H1 (cell line): ENCODE measurements around the gene ACOX1. TPM values are rescaled to one million over a fixed set of nuclear protein-coding genes. Genes with fewer than 3 reads are reported as not detected.

ENCODE experiments used
- CTCF ChIA-PET: fragments of 300-600 bp; sonication (Branson Sonifier 250); formaldehyde crosslinking; loops from one replicate; lab custom pipeline; 2021; ENCODE audit not compliant: partially characterized antibody; lab: Charles Lee
- POLR2A ChIA-PET: fragments of 300-600 bp; sonication (Branson Sonifier 250); formaldehyde crosslinking; loops from one replicate; lab custom pipeline; 2021; ENCODE audit warnings: inconsistent platforms; ENCODE audit not compliant: partially characterized antibody; lab: Charles Lee
- DNase-seq, 2 experiments: peaks; one replicate each; pipeline versions ENCODE4 v3.0.0 to v3.0.0-alpha.2; 2010 to 2022; ENCODE audit warnings: low spot score in 2 of 2, low read depth in 1 of 2, mixed read lengths in 1 of 2
- FAIRE-seq: peaks from 2 replicates; lab custom pipeline; 2011; peaks lifted over from hg19 to GRCh38; lab: Jason Lieb, UNC
- H2AFZ ChIP-seq: 2 replicates; pipeline ENCODE4 v1.8.1; 2012; ENCODE audit warnings: low read length, inconsistent platforms
- H2AK5ac ChIP-seq: 2 replicates; pipeline ENCODE4 v1.6.1; 2013; ENCODE audit warnings: low read depth, low read length
- H2BK120ac ChIP-seq: replicated peaks from 2 replicates; pipeline ENCODE3; 2013; ENCODE audit warnings: low read depth, low read length, inconsistent platforms
- H2BK12ac ChIP-seq: 2 replicates; pipeline ENCODE4 v1.6.1; 2013; ENCODE audit warnings: low read depth, low read length
- H2BK15ac ChIP-seq: 2 replicates; pipeline ENCODE4 v1.6.1; 2013; ENCODE audit warnings: low read length
- H2BK20ac ChIP-seq: 2 replicates; pipeline ENCODE4 v1.6.1; 2013; ENCODE audit warnings: low read length
- H2BK5ac ChIP-seq: 2 replicates; pipeline ENCODE4 v1.6.1; 2013; ENCODE audit warnings: low read depth, low read length
- H3K14ac ChIP-seq: 2 replicates; pipeline ENCODE4 v1.6.1; 2013; ENCODE audit warnings: inconsistent platforms; ENCODE audit not compliant: insufficient read length
- H3K18ac ChIP-seq: 2 replicates; pipeline ENCODE4 v1.6.1; 2013; ENCODE audit warnings: low read length; ENCODE audit errors: extremely low read depth
- H3K23ac ChIP-seq: 2 replicates; pipeline ENCODE4 v1.6.1; 2013; ENCODE audit warnings: inconsistent platforms; ENCODE audit not compliant: insufficient read length
- H3K23me2 ChIP-seq: 2 replicates; pipeline ENCODE4 v1.6.1; 2013; ENCODE audit warnings: low read depth, low read length
- H3K27ac ChIP-seq: 2 replicates; pipeline ENCODE4 v1.6.1; 2011; ENCODE audit warnings: low read depth, low read length, inconsistent platforms
- H3K27me3 ChIP-seq, 4 experiments: replicated peaks in 1 of 4; 1 replicate in 1 of 4; 2 replicates in 3 of 4; pipeline versions ENCODE4 v1.6.1 to v1.8.1; 2011 to 2013; ENCODE audit warnings: low read length in 3 of 4, mild to moderate bottlenecking in 3 of 4, inconsistent platforms in 2 of 4, mixed read lengths in 2 of 4, moderate library complexity in 1 of 4; ENCODE audit not compliant: control insufficient read depth in 3 of 4, insufficient read depth in 3 of 4; ENCODE audit errors: extremely low read depth in 1 of 4
- H3K36me3 ChIP-seq, 4 experiments: 2 replicates each; pipeline versions ENCODE4 v1.6.1 to v1.8.1; 2011 to 2013; ENCODE audit warnings: mild to moderate bottlenecking in 4 of 4, low read length in 3 of 4, moderate library complexity in 2 of 4, control low read depth in 1 of 4, inconsistent platforms in 1 of 4; ENCODE audit not compliant: insufficient read depth in 4 of 4, control insufficient read depth in 2 of 4
- H3K4ac ChIP-seq: replicated peaks from 2 replicates; pipeline ENCODE3; 2013; ENCODE audit warnings: low read length, low read depth, mixed read lengths, inconsistent platforms; ENCODE audit not compliant: insufficient read length
- H3K4me1 ChIP-seq, 4 experiments: replicated peaks in 1 of 4; 1 replicate in 1 of 4; 2 replicates in 3 of 4; pipeline versions ENCODE4 v1.6.1 to v1.8.1; 2011 to 2013; ENCODE audit warnings: low read length in 3 of 4, inconsistent platforms in 2 of 4, mixed read lengths in 1 of 4; ENCODE audit not compliant: insufficient read depth in 4 of 4, control insufficient read depth in 3 of 4
- H3K4me2 ChIP-seq, 2 experiments: 2 replicates each; pipeline versions ENCODE4 v1.6.1 to v1.8.1; 2011 to 2013; ENCODE audit warnings: low read depth in 2 of 2, low read length in 2 of 2, control low read depth in 1 of 2, inconsistent platforms in 1 of 2, mild to moderate bottlenecking in 1 of 2; ENCODE audit not compliant: insufficient read depth in 1 of 2
- H3K4me3 ChIP-seq, 4 experiments: fragments of 200-600, 300-600 bp in 1 of 4; sonication (generic), shearing (Covaris generic), sonication (Bioruptor Twin) in 1 of 4; 2 replicates each; pipeline versions ENCODE4 v1.5.1 to v1.8.1; 2011 to 2016; ENCODE audit warnings: low read length in 4 of 4, low read depth in 3 of 4, control low read depth in 2 of 4, inconsistent platforms in 2 of 4, mild to moderate bottlenecking in 2 of 4, mixed read lengths in 1 of 4, moderate library complexity in 1 of 4; ENCODE audit not compliant: insufficient read depth in 2 of 4; ENCODE audit errors: extremely low read depth in 1 of 4
- H3K56ac ChIP-seq: replicated peaks from 2 replicates; pipeline ENCODE3; 2013; ENCODE audit warnings: low read depth, mild to moderate bottlenecking, mixed read lengths, low read length, inconsistent platforms; ENCODE audit not compliant: insufficient read length
- H3K79me1 ChIP-seq: 2 replicates; pipeline ENCODE4 v1.6.1; 2013; ENCODE audit warnings: low read depth, low read length, control low read depth
- H3K79me2 ChIP-seq, 2 experiments: 2 replicates each; pipeline versions ENCODE4 v1.6.1 to v1.8.1; 2012 to 2013; ENCODE audit warnings: low read length in 2 of 2, mild to moderate bottlenecking in 2 of 2, inconsistent platforms in 1 of 2; ENCODE audit not compliant: insufficient read depth in 2 of 2, control insufficient read depth in 1 of 2
- H3K9ac ChIP-seq, 4 experiments: replicated peaks in 1 of 4; 1 replicate in 1 of 4; 2 replicates in 3 of 4; pipeline versions ENCODE4 v1.6.1 to v1.8.1; 2011 to 2013; ENCODE audit warnings: low read depth in 3 of 4, low read length in 3 of 4, control low read depth in 2 of 4, mild to moderate bottlenecking in 2 of 4, moderate library complexity in 2 of 4, inconsistent platforms in 1 of 4; ENCODE audit errors: extremely low read depth in 1 of 4
- H3K9me3 ChIP-seq, 2 experiments: 2 replicates each; pipeline versions ENCODE4 v1.6.1 to v1.8.1; 2012 to 2013; ENCODE audit warnings: mild to moderate bottlenecking in 2 of 2, moderate library complexity in 2 of 2, control low read depth in 1 of 2, inconsistent platforms in 1 of 2, low read depth in 1 of 2, low read length in 1 of 2, mixed read lengths in 1 of 2; ENCODE audit not compliant: insufficient read depth in 2 of 2
- H4K20me1 ChIP-seq, 2 experiments: replicated peaks in 1 of 2; 2 replicates each; pipeline versions ENCODE3 to v1.8.1; 2011 to 2013; ENCODE audit warnings: inconsistent platforms in 2 of 2, low read length in 2 of 2, mild to moderate bottlenecking in 1 of 2; ENCODE audit not compliant: insufficient read depth in 2 of 2, control insufficient read depth in 1 of 2
- H4K5ac ChIP-seq: 2 replicates; pipeline ENCODE4 v1.6.1; 2013; ENCODE audit warnings: low read length, low read depth, mixed read lengths, inconsistent platforms; ENCODE audit not compliant: insufficient read length
- H4K8ac ChIP-seq: 2 replicates; pipeline ENCODE4 v1.8.0; 2013; ENCODE audit warnings: mild to moderate bottlenecking, moderate library complexity, low read length, inconsistent platforms; ENCODE audit not compliant: insufficient read depth; ENCODE audit errors: extremely low read depth
- H4K91ac ChIP-seq: replicated peaks from 2 replicates; pipeline ENCODE3; 2013; ENCODE audit warnings: low read length, mixed read lengths, inconsistent platforms; ENCODE audit not compliant: insufficient read length
- ATF3 ChIP-seq: IDR thresholded peaks from 2 replicates; pipeline ENCODE4 v1.6.1; 2011; ENCODE audit warnings: low read depth, mild to moderate bottlenecking, low read length; ENCODE audit not compliant: insufficient read depth
- EGR1 ChIP-seq: IDR thresholded peaks from 2 replicates; pipeline ENCODE4 v1.6.1; 2011; ENCODE audit warnings: low read depth, low read length, borderline replicate concordance
- GTF2F1 ChIP-seq: IDR thresholded peaks from 2 replicates; pipeline ENCODE4 v1.6.1; 2012; ENCODE audit warnings: low read depth, low read length, improper control_type of control experiment, borderline replicate concordance
- HDAC2 ChIP-seq, 2 experiments: fragments of 300-600 bp in 1 of 2; sonication (generic) in 1 of 2; IDR thresholded peaks; 2 replicates each; pipeline ENCODE4 v1.6.1; 2011 to 2012; ENCODE audit warnings: low read depth in 2 of 2, low read length in 2 of 2, mild to moderate bottlenecking in 2 of 2, moderate library complexity in 2 of 2, borderline replicate concordance in 1 of 2, inconsistent platforms in 1 of 2
- NRF1 ChIP-seq: IDR thresholded peaks from 2 replicates; pipeline ENCODE4 v1.6.1; 2011; ENCODE audit warnings: mild to moderate bottlenecking, low read depth, low read length, improper control_type of control experiment
- PHF8 ChIP-seq: fragments of 200-600 bp; sonication (generic); conservative IDR thresholded peaks from 2 replicates; pipeline ENCODE4 v1.7.1; 2012; ENCODE audit warnings: low read depth, mild to moderate bottlenecking, inconsistent platforms, low read length, moderate library complexity
- POLR2AphosphoS5 ChIP-seq: IDR thresholded peaks from 2 replicates; pipeline ENCODE4 v1.6.1; 2011; ENCODE audit warnings: low read depth, low read length
- RBBP5 ChIP-seq: IDR thresholded peaks from 2 replicates; pipeline ENCODE4 v1.7.1; 2012; ENCODE audit warnings: low read depth, mild to moderate bottlenecking, inconsistent platforms, low read length, moderate library complexity, borderline replicate concordance
- SP1 ChIP-seq: IDR thresholded peaks from 2 replicates; pipeline ENCODE4 v1.6.1; 2011; ENCODE audit warnings: low read depth, low read length
- SRF ChIP-seq: IDR thresholded peaks from 2 replicates; pipeline ENCODE4 v1.6.1; 2011; ENCODE audit warnings: mild to moderate bottlenecking, low read depth, low read length, moderate library complexity
- TAF7 ChIP-seq: optimal IDR thresholded peaks from 2 replicates; pipeline ENCODE3; 2011; ENCODE audit warnings: low read depth, mild to moderate bottlenecking, inconsistent platforms, low read length, moderate library complexity, borderline replicate concordance
- TBP ChIP-seq: IDR thresholded peaks from 2 replicates; pipeline ENCODE4 v1.6.1; 2011; ENCODE audit warnings: low read depth, low read length, improper control_type of control experiment
- WGBS, 2 experiments: shearing (Covaris generic) in 1 of 2; methylation state at CpG; one replicate each; pipeline versions ENCODE4 v1.1.6 to v1.1.7; 2013 to 2015; ENCODE audit warnings: low lambda C conversion rate in 2 of 2, mixed read lengths in 2 of 2, inconsistent platforms in 1 of 2, low coverage in 1 of 2, missing lambda C conversion rate in 1 of 2; ENCODE audit not compliant: insufficient replicate concordance in 2 of 2, insufficient coverage in 1 of 2, insufficient read length in 1 of 2; ENCODE audit errors: extremely low coverage in 1 of 2, missing lambda C conversion rate in 1 of 2; 5-methylcytosine and 5-hydroxymethylcytosine counted together
- polyA plus RNA-seq, 7 experiments: library from polyadenylated mRNA; depleted of rRNA in 3 of 7; stranded (reverse) in 5 of 7; unstranded in 2 of 7; fragments of >200 nt in 5 of 7; fragments of 200-250 nt in 2 of 7; gene quantifications; 1 replicate in 5 of 7; 2 replicates in 1 of 7; 4 replicates in 1 of 7; pipeline versions ENCODE4 v1.2.1 to v1.2.3, GENCODE V29; 2011 to 2013; ENCODE audit warnings: missing spikeins in 2 of 7, mixed read lengths in 2 of 7
- total RNA-seq: library from RNA; stranded (reverse); fragmentation: NEBNext Ultra II Directional; extraction: Animal tissue kit (Norgen Biotek cat#: 25700); gene quantifications from 2 replicates; pipeline ENCODE4 v1.2.1, GENCODE V29; 2021

The ACOX1 gene
- total and polyA plus RNA-seq, 2 of the 8 experiments (the other 6 are each of a cell fraction or from before 2014, with no cell fraction given), result 10.5 to 30.4 TPM

DNA sequence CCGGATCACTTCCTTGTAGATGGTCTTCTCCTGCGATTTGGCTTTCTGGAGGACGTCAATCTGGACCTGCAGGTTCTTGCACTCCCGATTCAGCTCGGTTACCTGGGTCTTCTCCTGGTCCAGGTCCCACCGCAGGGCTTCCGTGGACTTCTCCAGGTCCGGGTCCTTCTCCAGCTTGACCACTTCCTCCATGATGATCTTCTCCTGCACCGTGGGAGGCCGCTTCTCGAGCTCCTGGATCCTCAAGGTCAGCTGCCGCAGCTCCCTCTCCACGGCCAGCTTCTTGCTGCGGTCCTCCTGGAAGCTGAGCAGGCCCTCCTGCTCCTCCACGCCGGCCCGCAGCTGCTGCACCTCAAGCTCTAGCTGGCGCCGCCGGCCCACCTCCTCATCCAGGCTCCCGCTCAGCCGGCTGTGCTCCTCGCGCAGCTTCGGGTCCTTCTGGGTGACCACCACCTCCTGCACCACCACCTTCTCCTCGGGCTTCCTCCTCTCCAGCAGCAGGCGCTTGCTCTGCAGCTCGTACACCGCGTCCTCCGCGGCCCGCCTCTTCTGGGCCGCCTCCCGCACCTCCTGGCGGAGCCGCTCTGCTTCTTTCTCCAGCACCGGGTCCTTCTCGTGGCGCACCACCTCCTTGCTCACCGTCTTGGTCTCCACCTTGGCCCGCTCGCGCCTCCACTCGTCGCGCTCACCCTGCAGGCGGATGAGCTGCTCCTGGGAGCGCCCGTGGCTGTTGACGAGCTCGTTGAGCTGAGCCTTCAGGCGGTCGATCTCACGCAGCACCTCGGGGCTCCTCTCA, 29.9 kb upstream of the ACOX1 start:
- Histone ChIP-seq H3K79me2 (no peaks in the 10 kb centered on the region), H3K9me3 (no peaks in the 10 kb centered on the region; a peak in 1 of 4 replicates), H4K5ac (no peak overlapping the region), H3K23me2 (no peaks in the 10 kb centered on the region), H3K36me3 (no peaks in the 10 kb centered on the region; a peak in 1 of 8 replicates), H3K18ac (no peak overlapping the region), H2BK15ac (no peak overlapping the region), H2AK5ac (no peak overlapping the region), H3K4me1 (no peaks in the 10 kb centered on the region), H3K23ac (no peak overlapping the region), H3K79me1 (no peaks in the 10 kb centered on the region), H2BK12ac (no peak overlapping the region), H3K56ac (no peak overlapping the region), H2BK20ac (no peak overlapping the region), H4K8ac (peak overlapping the region; percentile 22), H2AFZ (no peak overlapping the region), H2BK120ac (no peak overlapping the region), H3K4me2 (no peak overlapping the region), H3K27ac (no peak overlapping the region)
- CTCF ChIA-PET, result interaction anchor here (1.0 to 32.0 kb wide), 20 partner anchors 5 to 255 kb away, joined by 3 to 885 read pairs (median 4); partner anchors contain the start of genes CDK3, EVPL, MRPL38 and TRIM65
- DNase-seq, result no peak
- 96% methylated on average over 43 of the region's 56 CpGs; no CpG with 5 or more reads in 1 of the 2 experiments for WGBS, 2 experiments
- TF ChIP-seq HDAC2 (IDR thresholded peaks at IDR 0.05; ENCODE audit: borderline replicate concordance in 1 of 2, low read depth in 2 of 2, low read length in 2 of 2) (no peak), TBP (no peak), EGR1 (no peak), POLR2AphosphoS5 (no peak), RBBP5 (no peak), GTF2F1 (no peak), TAF7 (no peak), ATF3 (no peak), PHF8 (no peak), SRF (no peak), NRF1 (no peak), SP1 (no peak)
- TF ChIP-seq, all 59 proteins: peak for 0
- Histone ChIP-seq H3K27me3 (no peaks in the 10 kb centered on the region), H3K4ac (no peak overlapping the region), H4K20me1 (no peaks in the 10 kb centered on the region), H3K14ac (no peak overlapping the region), H4K91ac (no peak overlapping the region), H2BK5ac (no peak overlapping the region), H3K9ac (no peak overlapping the region), H3K4me3 (no peak overlapping the region)
- FAIRE-seq, result no peak
- POLR2A ChIA-PET, result interaction anchor here (0.7 to 1.6 kb wide), 8 partner anchors 11 to 262 kb away, joined by 3 to 7 read pairs (median 4); partner anchors contain the start of gene TRIM65
